Progenitor cell of endocrine pancreas (in vitro differentiated cells): ENCODE measurements around the gene SGO1. TPM values are rescaled to one million over a fixed set of nuclear protein-coding genes. Genes with fewer than 3 reads are reported as not detected.

Experiments used
- DNase-seq: peaks from one replicate; pipeline ENCODE4 v3.0.0; 2021; ENCODE audit warnings: low spot score; ENCODE audit not compliant: unreplicated experiment
- H3K27ac Mint-ChIP-seq: 2 replicates; pipeline ENCODE4 v1.8.0; 2021; ENCODE audit warnings: mild to moderate bottlenecking, moderate library complexity, mixed read lengths
- H3K27me3 Mint-ChIP-seq: 2 replicates; pipeline ENCODE4 v1.8.0; 2021; ENCODE audit warnings: mixed read lengths
- H3K36me3 Mint-ChIP-seq: 2 replicates; pipeline ENCODE4 v1.8.0; 2022; ENCODE audit warnings: mixed read lengths; ENCODE audit not compliant: insufficient read depth
- H3K4me1 Mint-ChIP-seq: 2 replicates; pipeline ENCODE4 v1.8.0; 2021; ENCODE audit warnings: low read depth, mixed read lengths
- H3K4me3 Mint-ChIP-seq: 2 replicates; pipeline ENCODE4 v1.8.0; 2021; ENCODE audit warnings: low read depth, mild to moderate bottlenecking, moderate library complexity, mixed read lengths
- H3K9me3 Mint-ChIP-seq: 2 replicates; pipeline ENCODE4 v1.8.0; 2021; ENCODE audit warnings: low read depth, mixed read lengths
- microRNA-seq: library from miRNA; unstranded; fragments of <30 nt; microRNA quantifications from one replicate; pipeline ENCODE4 v1.1.0, GENCODE V29; 2020; ENCODE audit warnings: borderline number of aligned reads; ENCODE audit not compliant: unreplicated experiment
- total RNA-seq: library from RNA; stranded (reverse); gene quantifications from 2 replicates; pipeline ENCODE4 v1.2.1, GENCODE V29; 2021
- TF ChIP-seq, protein P1 (sequence below): fragments of 200-600 bp; sonication (generic); IDR thresholded peaks from one replicate; pipeline ENCODE4 v1.5.0; 2021; ENCODE audit warnings: antibody characterized with exemption, mild to moderate bottlenecking; ENCODE audit not compliant: unreplicated experiment

The SGO1 gene
- total RNA-seq, 1 donor from 2014 or later: 14.8 TPM

DNA sequence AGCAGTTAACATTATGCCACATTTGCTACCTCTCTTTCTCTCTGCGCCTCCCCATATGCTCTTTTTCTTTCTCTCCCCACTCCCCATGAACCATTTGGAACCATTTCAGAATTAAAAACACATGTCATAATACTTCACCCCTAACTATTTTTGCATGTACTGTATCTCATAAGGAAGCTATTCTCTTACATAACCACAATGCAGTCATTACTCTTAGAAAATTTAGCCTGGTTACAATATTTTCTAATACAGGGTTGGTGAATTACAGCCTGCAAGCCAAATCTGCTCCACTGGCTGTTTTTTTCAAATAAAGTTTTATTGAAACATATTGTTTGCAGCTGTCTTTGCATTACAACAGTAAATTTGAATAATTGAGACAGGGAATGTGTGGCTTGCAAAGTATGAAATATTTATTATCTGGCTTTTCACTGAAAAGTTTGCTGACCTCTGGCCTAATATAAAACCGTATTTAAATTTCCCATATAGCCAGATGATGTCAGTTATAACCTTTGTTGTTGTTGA, 62.8 kb downstream of the SGO1 start:
- Mint-ChIP-seq H3K27me3 (no peaks in the 10 kb centered on the region), H3K4me1 (no peaks in the 10 kb centered on the region), H3K4me3 (no peak overlapping the region), H3K9me3 (no peaks in the 10 kb centered on the region), H3K27ac (no peak overlapping the region), H3K36me3 (peaks cover 16% of the 10 kb centered on the region)
- TF ChIP-seq, protein P1, sequence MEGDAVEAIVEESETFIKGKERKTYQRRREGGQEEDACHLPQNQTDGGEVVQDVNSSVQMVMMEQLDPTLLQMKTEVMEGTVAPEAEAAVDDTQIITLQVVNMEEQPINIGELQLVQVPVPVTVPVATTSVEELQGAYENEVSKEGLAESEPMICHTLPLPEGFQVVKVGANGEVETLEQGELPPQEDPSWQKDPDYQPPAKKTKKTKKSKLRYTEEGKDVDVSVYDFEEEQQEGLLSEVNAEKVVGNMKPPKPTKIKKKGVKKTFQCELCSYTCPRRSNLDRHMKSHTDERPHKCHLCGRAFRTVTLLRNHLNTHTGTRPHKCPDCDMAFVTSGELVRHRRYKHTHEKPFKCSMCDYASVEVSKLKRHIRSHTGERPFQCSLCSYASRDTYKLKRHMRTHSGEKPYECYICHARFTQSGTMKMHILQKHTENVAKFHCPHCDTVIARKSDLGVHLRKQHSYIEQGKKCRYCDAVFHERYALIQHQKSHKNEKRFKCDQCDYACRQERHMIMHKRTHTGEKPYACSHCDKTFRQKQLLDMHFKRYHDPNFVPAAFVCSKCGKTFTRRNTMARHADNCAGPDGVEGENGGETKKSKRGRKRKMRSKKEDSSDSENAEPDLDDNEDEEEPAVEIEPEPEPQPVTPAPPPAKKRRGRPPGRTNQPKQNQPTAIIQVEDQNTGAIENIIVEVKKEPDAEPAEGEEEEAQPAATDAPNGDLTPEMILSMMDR: no peak
- DNase-seq: no peak

DNA sequence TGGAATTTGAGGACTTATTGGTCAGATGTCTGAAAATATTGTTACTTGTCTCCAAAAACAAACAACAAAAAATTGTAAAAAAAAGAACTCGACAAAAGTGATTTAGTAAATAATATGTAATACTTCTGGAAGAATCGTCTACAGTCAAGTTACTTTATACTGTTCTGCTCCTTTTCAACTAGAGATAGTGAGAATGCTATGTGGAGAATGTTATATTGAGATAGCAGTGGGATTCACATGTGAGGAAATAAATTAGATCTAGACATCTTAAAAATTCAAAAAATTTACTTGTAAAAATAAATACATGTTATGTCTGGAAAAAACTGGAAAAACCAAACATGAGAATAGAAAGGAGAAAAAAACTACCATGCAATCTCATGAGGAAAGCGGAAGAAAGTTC, 64.9 kb downstream of the SGO1 start:
- no peaks in the 10 kb centered on the region for H3K4me1 Mint-ChIP-seq
- TF ChIP-seq, protein P1: no peak

More for the DNA sequence above, 64.9 kb downstream of the SGO1 start:
- Mint-ChIP-seq H3K27me3 (no peaks in the 10 kb centered on the region), H3K9me3 (no peaks in the 10 kb centered on the region), H3K36me3 (peaks cover 13% of the 10 kb centered on the region), H3K27ac (no peak overlapping the region), H3K4me3 (no peak overlapping the region)
- no peak for DNase-seq

Small RNA genes lying within 50 kb of the gene (microRNA-seq; reads per million reads assigned to microRNA genes)
- not detected for gene MIR3135A

Other genes starting within 250 kb of the SGO1 start
- 58.2 and 59.8 TPM in 2 replicates for gene RAB5A, start 239.1 kb downstream of the SGO1 start, total RNA-seq
- gene PP2D1, start 173.9 kb downstream of the SGO1 start, total RNA-seq: not detected in 2 replicates
- gene KAT2B, start 145.8 kb downstream of the SGO1 start, total RNA-seq: 12.9 and 17.1 TPM in 2 replicates